Measurements from ENCODE around the gene DENR.
"Not testable (repeated sequence)": the region's sequence is repeated elsewhere in the genome, so short reads cannot be mapped to it uniquely, and the experiment has no call there.

Gene DENR

GRCh38 chr12:122729583-122730214 lies 22.9 kb upstream of the DENR start:
- peak overlapping the region; percentile 67 for H3K4me3 Mint-ChIP-seq
- H3K4me1 Mint-ChIP-seq (ENCODE audit: low read depth) = peaks cover 55% of the 10 kb centered on the region
- H3K27ac Mint-ChIP-seq = no peak overlapping the region
- H3K36me3 Mint-ChIP-seq = no peaks in the 10 kb centered on the region
- no peaks in the 10 kb centered on the region for H3K9me3 Mint-ChIP-seq (ENCODE audit: low read depth)
- no peaks in the 10 kb centered on the region for H3K27me3 Mint-ChIP-seq

GRCh38 chr12:122730215-122731014 lies 22.2 kb upstream of the DENR start, which contains the start of gene HCAR1:
TSS of gene HCAR1 (minus strand) at chr12:122730844. CDS start at chr12:122730339, 505 bp downstream.
- Mint-ChIP-seq H3K9me3 (ENCODE audit: low read depth) (no peaks in the 10 kb centered on the region), H3K4me3 (peak within 1 kb of the TSS; percentile 54), H3K36me3 (no peaks in the 10 kb centered on the region), H3K27ac (no peak within 1 kb of the TSS), H3K4me1 (ENCODE audit: low read depth) (peaks cover 49% of the 10 kb centered on the region), H3K27me3 (no peaks in the 10 kb centered on the region)

GRCh38 chr12:122732170-122732569 lies 20.5 kb upstream of the DENR start:
- peak overlapping the region; percentile 2 for H3K4me3 Mint-ChIP-seq
- peaks cover 40% of the 10 kb centered on the region for H3K4me1 Mint-ChIP-seq (ENCODE audit: low read depth)

GRCh38 chr12:122732611-122733010 lies 20.0 kb upstream of the DENR start:
- H3K36me3 Mint-ChIP-seq = no peaks in the 10 kb centered on the region
- H3K9me3 Mint-ChIP-seq (ENCODE audit: low read depth) = no peaks in the 10 kb centered on the region
- peak overlapping the region; percentile 56 for H3K4me3 Mint-ChIP-seq
- peaks cover 40% of the 10 kb centered on the region for H3K4me1 Mint-ChIP-seq (ENCODE audit: low read depth)
- H3K27me3 Mint-ChIP-seq = no peaks in the 10 kb centered on the region
- peak overlapping the region; percentile 67 for H3K27ac Mint-ChIP-seq

More at GRCh38 chr12:122732170-122732569, 20.5 kb upstream of the DENR start:
- Mint-ChIP-seq H3K27ac (peak overlapping the region; percentile 67), H3K9me3 (ENCODE audit: low read depth) (no peaks in the 10 kb centered on the region), H3K27me3 (no peaks in the 10 kb centered on the region), H3K36me3 (no peaks in the 10 kb centered on the region)

GRCh38 chr12:122738571-122738970 lies 14.1 kb upstream of the DENR start:
- H3K27ac Mint-ChIP-seq = peak overlapping the region; percentile 58
- H3K4me3 Mint-ChIP-seq = no peak overlapping the region
- peaks cover 11% of the 10 kb centered on the region for H3K4me1 Mint-ChIP-seq (ENCODE audit: low read depth)
- H3K27me3 Mint-ChIP-seq = no peaks in the 10 kb centered on the region
- no peaks in the 10 kb centered on the region for H3K9me3 Mint-ChIP-seq (ENCODE audit: low read depth)
- no peaks in the 10 kb centered on the region for H3K36me3 Mint-ChIP-seq

- H3K27ac Mint-ChIP-seq = no peak overlapping the region
- no peaks in the 10 kb centered on the region for H3K36me3 Mint-ChIP-seq
- no peaks in the 10 kb centered on the region for H3K27me3 Mint-ChIP-seq
- no peak overlapping the region for H3K4me3 Mint-ChIP-seq
- H3K9me3 Mint-ChIP-seq (ENCODE audit: low read depth) = no peaks in the 10 kb centered on the region
- peaks cover 5% of the 10 kb centered on the region for H3K4me1 Mint-ChIP-seq (ENCODE audit: low read depth)
Observed at GRCh38 chr12:122740351-122740750, 12.3 kb upstream of the DENR start.

- Mint-ChIP-seq H3K4me3 (no peak overlapping the region), H3K36me3 (no peaks in the 10 kb centered on the region), H3K27me3 (no peaks in the 10 kb centered on the region), H3K27ac (no peak overlapping the region), H3K9me3 (ENCODE audit: low read depth) (no peaks in the 10 kb centered on the region), H3K4me1 (ENCODE audit: low read depth) (no peaks in the 10 kb centered on the region)
Observed at GRCh38 chr12:122743895-122744525, 8.6 kb upstream of the DENR start.

- H3K27me3 Mint-ChIP-seq = no peaks in the 10 kb centered on the region
- peaks cover 8% of the 10 kb centered on the region for H3K4me1 Mint-ChIP-seq (ENCODE audit: low read depth)
- no peak overlapping the region for H3K4me3 Mint-ChIP-seq
- H3K36me3 Mint-ChIP-seq = no peaks in the 10 kb centered on the region
- H3K9me3 Mint-ChIP-seq (ENCODE audit: low read depth) = no peaks in the 10 kb centered on the region
- no peak overlapping the region for H3K27ac Mint-ChIP-seq
Observed at GRCh38 chr12:122747224-122748135, 5.1 kb upstream of the DENR start.

GRCh38 chr12:122749569-122750332 lies 2.9 kb upstream of the DENR start:
- Mint-ChIP-seq H3K4me3 (no peak overlapping the region), H3K27ac (no peak overlapping the region), H3K4me1 (ENCODE audit: low read depth) (peaks cover 25% of the 10 kb centered on the region), H3K36me3 (peaks cover 5% of the 10 kb centered on the region), H3K9me3 (ENCODE audit: low read depth) (no peaks in the 10 kb centered on the region), H3K27me3 (no peaks in the 10 kb centered on the region)

GRCh38 chr12:122750781-122751515 lies 1.7 kb upstream of the DENR start:
- peak overlapping the region; percentile 77 for H3K4me3 Mint-ChIP-seq
- H3K9me3 Mint-ChIP-seq (ENCODE audit: low read depth); H3K27me3 Mint-ChIP-seq; H3K36me3 Mint-ChIP-seq: not testable (repeated sequence)
- H3K4me1 Mint-ChIP-seq (ENCODE audit: low read depth) = peaks cover 33% of the 10 kb centered on the region
- H3K27ac Mint-ChIP-seq = peak overlapping the region; percentile 48

- peaks cover 12% of the 10 kb centered on the region for H3K36me3 Mint-ChIP-seq
- no peaks in the 10 kb centered on the region for H3K27me3 Mint-ChIP-seq
- H3K27ac Mint-ChIP-seq = peak overlapping the region; percentile 96
- peak overlapping the region; percentile 97 for H3K4me3 Mint-ChIP-seq
- H3K4me1 Mint-ChIP-seq (ENCODE audit: low read depth) = peaks cover 51% of the 10 kb centered on the region
- no peaks in the 10 kb centered on the region for H3K9me3 Mint-ChIP-seq (ENCODE audit: low read depth)
Observed at GRCh38 chr12:122753319-122753650, 661 bp downstream of the DENR start.

- Mint-ChIP-seq H3K9me3 (ENCODE audit: low read depth) (no peaks in the 10 kb centered on the region), H3K4me3 (peak overlapping the region; percentile 34), H3K27ac (peak overlapping the region; percentile 46), H3K36me3 (peaks cover 12% of the 10 kb centered on the region), H3K27me3 (no peaks in the 10 kb centered on the region), H3K4me1 (ENCODE audit: low read depth) (peaks cover 54% of the 10 kb centered on the region)
Observed at GRCh38 chr12:122754790-122755189, 2.2 kb downstream of the DENR start.

GRCh38 chr12:122757568-122757967 lies 4.9 kb downstream of the DENR start:
- Mint-ChIP-seq H3K4me3 (peak overlapping the region; percentile 8), H3K27ac (peak overlapping the region; percentile 18), H3K4me1 (ENCODE audit: low read depth) (peaks cover 57% of the 10 kb centered on the region), H3K36me3 (peaks cover 12% of the 10 kb centered on the region), H3K27me3 (no peaks in the 10 kb centered on the region), H3K9me3 (ENCODE audit: low read depth) (no peaks in the 10 kb centered on the region)
